ENCODE results near the gene IL27RA. TPM values are rescaled to one million over a fixed set of nuclear protein-coding genes. Genes with fewer than 3 reads are reported as not detected.

Gene IL27RA
- total and polyA plus RNA-seq, 2 experiments from 2014 or later, result 5.8 to 8.5 TPM

GRCh38 chr19:14062558-14062855 lies 30.9 kb downstream of the IL27RA start:
- no peak for TF ChIP-seq EZH2 (IDR thresholded peaks at IDR 0.05; ENCODE audit: insufficient read depth, poor library complexity, severe bottlenecking)
- no peak for TF ChIP-seq EZH2phosphoT487 (IDR thresholded peaks at IDR 0.05; ENCODE audit: insufficient read depth, low read depth)
- no peak overlapping the region for H2AFZ ChIP-seq
- DNase-seq, result no peak
- no peak overlapping the region for H3K27ac ChIP-seq
- WGBS, 2 experiments (ENCODE audit: low coverage in 1 of 2, low lambda C conversion rate in 2 of 2, missing lambda C conversion rate in 2 of 2), result 79 to 83% methylated on average over 5 of the region's 5 CpGs
- H3K27me3 ChIP-seq (replicated peaks; ENCODE audit: insufficient read depth), result peaks cover 12% of the 10 kb centered on the region; the same call in 1 of the 2 replicates
- H3F3A ChIP-seq (ENCODE audit: insufficient read depth), result no peaks in the 10 kb centered on the region
- no peaks in the 10 kb centered on the region for H3K4me1 ChIP-seq (ENCODE audit: insufficient read depth)
- H3K9me2 ChIP-seq (ENCODE audit: insufficient read depth), result no peaks in the 10 kb centered on the region
- no peaks in the 10 kb centered on the region for H3K9me3 ChIP-seq (ENCODE audit: low read depth)
- no peaks in the 10 kb centered on the region for H3K36me3 ChIP-seq (ENCODE audit: low read depth)
- in situ Hi-C loops (cut with MboI), result no loop called here
- no peak overlapping the region for H3K9ac ChIP-seq
- no peaks in the 10 kb centered on the region for H4K20me1 ChIP-seq (ENCODE audit: insufficient read depth)
- no peaks in the 10 kb centered on the region for H3K79me2 ChIP-seq (ENCODE audit: insufficient read depth)
- H3K4me3 ChIP-seq, result no peak overlapping the region
- H3K4me2 ChIP-seq (ENCODE audit: unreplicated experiment), result no peak overlapping the region

DNA sequence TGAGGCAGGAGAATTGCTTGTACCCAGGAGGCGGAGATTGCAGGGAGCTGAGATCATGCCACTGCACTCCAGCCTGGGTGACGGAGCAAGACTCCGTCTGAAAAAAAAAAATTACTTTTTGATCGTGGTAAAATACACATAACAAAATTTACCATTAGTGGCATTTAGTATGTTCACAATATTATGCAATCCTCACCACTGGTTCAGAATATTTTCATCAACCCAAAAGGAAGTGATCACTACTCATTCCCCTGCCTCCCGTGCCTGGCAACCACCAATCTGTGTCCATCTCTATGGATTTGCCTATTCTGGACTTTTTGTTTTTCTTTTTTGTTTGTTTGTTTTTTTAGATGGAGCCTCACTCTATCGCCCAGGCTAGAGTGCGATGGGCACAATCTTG lies 31.5 kb downstream of the IL27RA start:
- 56 to 58% methylated on average over 7 of the region's 7 CpGs for WGBS, 2 experiments (ENCODE audit: low coverage in 1 of 2, low lambda C conversion rate in 2 of 2, missing lambda C conversion rate in 2 of 2)
- Histone ChIP-seq H2AFZ (no peak overlapping the region), H3K4me3 (no peak overlapping the region), H3K4me1 (ENCODE audit: insufficient read depth) (no peaks in the 10 kb centered on the region), H3K36me3 (ENCODE audit: low read depth) (no peaks in the 10 kb centered on the region), H3K27ac (no peak overlapping the region), H3F3A (ENCODE audit: insufficient read depth) (no peaks in the 10 kb centered on the region), H3K9me2 (ENCODE audit: insufficient read depth) (no peaks in the 10 kb centered on the region), H3K9me3 (ENCODE audit: low read depth) (no peaks in the 10 kb centered on the region), H3K79me2 (ENCODE audit: insufficient read depth) (no peaks in the 10 kb centered on the region), H4K20me1 (ENCODE audit: insufficient read depth) (no peaks in the 10 kb centered on the region), H3K4me2 (ENCODE audit: unreplicated experiment) (no peak overlapping the region), H3K9ac (no peak overlapping the region), H3K27me3 (replicated peaks; ENCODE audit: insufficient read depth) (peaks cover 11% of the 10 kb centered on the region; the same call in 1 of the 2 replicates)
- TF ChIP-seq EZH2 (IDR thresholded peaks at IDR 0.05; ENCODE audit: insufficient read depth, poor library complexity, severe bottlenecking), result no peak
- TF ChIP-seq EZH2phosphoT487 (IDR thresholded peaks at IDR 0.05; ENCODE audit: insufficient read depth, low read depth), result no peak
- in situ Hi-C loops (cut with MboI), result no loop called here
- DNase-seq, result peak; percentile 56

DNA sequence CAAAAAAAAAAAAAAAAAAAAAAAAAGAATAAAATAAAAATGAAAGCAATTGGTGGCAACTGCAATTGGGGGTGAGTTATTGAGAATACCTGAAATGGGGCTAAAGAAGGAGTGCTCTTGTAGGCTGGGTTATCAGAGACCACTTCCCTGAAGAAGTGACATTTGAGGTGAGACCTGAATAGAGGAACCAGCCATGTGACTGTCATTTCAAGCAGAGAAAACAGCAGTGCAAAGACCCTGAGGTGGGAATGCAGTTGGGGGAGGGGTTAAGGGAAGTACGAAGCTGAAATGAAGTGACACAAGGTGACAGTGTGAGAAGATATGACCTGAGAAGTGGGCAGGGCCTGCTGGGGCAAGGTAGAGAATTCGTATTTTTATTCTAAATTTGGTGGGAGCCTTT lies 34.6 kb downstream of the IL27RA start:
- Histone ChIP-seq H3K9me2 (ENCODE audit: insufficient read depth) (no peaks in the 10 kb centered on the region), H3K4me1 (ENCODE audit: insufficient read depth) (no peaks in the 10 kb centered on the region), H3F3A (ENCODE audit: insufficient read depth) (no peaks in the 10 kb centered on the region), H3K9me3 (ENCODE audit: low read depth) (no peaks in the 10 kb centered on the region), H3K27me3 (replicated peaks; ENCODE audit: insufficient read depth) (no peaks in the 10 kb centered on the region), H3K79me2 (ENCODE audit: insufficient read depth) (no peaks in the 10 kb centered on the region), H4K20me1 (ENCODE audit: insufficient read depth) (no peaks in the 10 kb centered on the region), H3K27ac (no peak overlapping the region), H3K36me3 (ENCODE audit: low read depth) (no peaks in the 10 kb centered on the region), H2AFZ (0 out of 2 replicates have a peak overlapping the region, but pooled peaks have one; percentile 1), H3K9ac (no peak overlapping the region), H3K4me3 (no peak overlapping the region), H3K4me2 (ENCODE audit: unreplicated experiment) (no peak overlapping the region)
- DNase-seq, result no peak
- in situ Hi-C loops (cut with MboI), result no loop called here
- TF ChIP-seq EZH2 (IDR thresholded peaks at IDR 0.05; ENCODE audit: insufficient read depth, poor library complexity, severe bottlenecking), result no peak
- no peak for TF ChIP-seq EZH2phosphoT487 (IDR thresholded peaks at IDR 0.05; ENCODE audit: insufficient read depth, low read depth)
- WGBS, 2 experiments (ENCODE audit: low coverage in 1 of 2, low lambda C conversion rate in 2 of 2, missing lambda C conversion rate in 2 of 2), result 43 to 46% methylated on average over 2 of the region's 2 CpGs

DNA sequence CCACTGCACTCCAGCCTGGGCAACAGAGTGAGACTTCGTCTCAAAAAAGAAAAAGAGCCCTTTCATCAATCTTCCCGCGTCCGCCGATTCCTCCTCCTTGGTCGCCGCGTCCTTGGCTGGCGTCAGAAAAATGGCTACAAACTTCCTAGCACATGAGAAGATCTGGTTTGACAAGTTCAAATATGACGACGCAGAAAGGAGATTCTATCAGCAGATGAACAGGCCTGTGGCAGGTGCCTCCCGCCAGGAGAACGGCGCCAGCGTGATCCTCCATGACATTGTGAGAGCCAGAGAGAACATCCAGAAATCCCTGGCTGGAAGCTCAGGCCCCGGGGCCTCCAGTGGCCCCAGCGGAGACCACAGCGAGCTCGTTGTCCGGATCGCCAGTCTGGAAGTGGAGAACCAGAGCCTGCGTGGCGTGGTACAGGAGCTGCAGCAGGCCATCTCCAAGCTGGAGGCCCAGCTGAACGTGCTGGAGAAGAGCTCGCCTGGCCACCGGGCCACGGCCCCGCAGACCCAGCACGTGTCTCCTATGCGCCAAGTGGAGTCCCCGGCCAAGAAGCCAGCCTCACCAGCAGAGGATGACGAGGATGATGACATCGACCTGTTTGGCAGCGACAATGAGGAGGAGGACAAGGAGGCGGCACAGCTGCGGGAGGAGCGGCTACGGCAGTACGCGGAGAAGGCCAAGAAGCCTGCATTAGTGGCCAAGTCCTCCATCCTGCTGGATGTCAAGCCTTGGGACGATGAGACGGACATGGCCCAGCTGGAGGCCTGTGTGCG lies 38.9 kb downstream of the IL27RA start:
- Histone ChIP-seq H3K36me3 (ENCODE audit: low read depth) (no peaks in the 10 kb centered on the region), H3F3A (ENCODE audit: insufficient read depth) (no peaks in the 10 kb centered on the region), H2AFZ (no peak overlapping the region), H3K9me2 (ENCODE audit: insufficient read depth) (no peaks in the 10 kb centered on the region), H3K9me3 (ENCODE audit: low read depth) (no peaks in the 10 kb centered on the region), H3K27me3 (replicated peaks; ENCODE audit: insufficient read depth) (no peaks in the 10 kb centered on the region), H3K4me3 (no peak overlapping the region), H3K27ac (no peak overlapping the region), H3K79me2 (ENCODE audit: insufficient read depth) (no peaks in the 10 kb centered on the region), H4K20me1 (ENCODE audit: insufficient read depth) (no peaks in the 10 kb centered on the region), H3K4me1 (ENCODE audit: insufficient read depth) (peaks cover 3% of the 10 kb centered on the region), H3K4me2 (ENCODE audit: unreplicated experiment) (no peak overlapping the region), H3K9ac (no peak overlapping the region)
- in situ Hi-C loops (cut with MboI), result loop anchor here (10.0 kb wide), 1 partner anchor 186 kb away; no protein-coding TSS in a partner anchor
- DNase-seq, result no peak
- WGBS, 2 experiments (ENCODE audit: low coverage in 1 of 2, low lambda C conversion rate in 2 of 2, missing lambda C conversion rate in 2 of 2), result 94 to 95% methylated on average over 38 to 42 of the region's 43 CpGs
- TF ChIP-seq EZH2phosphoT487 (IDR thresholded peaks at IDR 0.05; ENCODE audit: insufficient read depth, low read depth) (no peak), EZH2 (IDR thresholded peaks at IDR 0.05; ENCODE audit: insufficient read depth, poor library complexity, severe bottlenecking) (no peak)
